ENCODE results near the gene LSP1.

- TF ChIP-seq GATA3 (IDR thresholded peaks at IDR 0.05; ENCODE audit: low read depth, low read length) (no peak), GATA2 (IDR thresholded peaks at IDR 0.05; ENCODE audit: low read depth, low read length) (no peak)
These were observed 81.7 kb downstream of the LSP1 start for GRCh38 chr11:1934335-1935155.
